PC-9 (cell line): ENCODE data around the gene COL24A1. TPM values are rescaled to one million over a fixed set of nuclear protein-coding genes. Genes with fewer than 3 reads are reported as not detected.
A peak's percentile ranks its signal among the peaks of the same experiment; 100 is the strongest.

Experiments used
- BruUV-seq: library from RNA; stranded (reverse); fragments of 400-500 nt; replicated peaks from 2 replicates; lab custom pipeline; 2021; lab: Mats Ljungman, UMichigan
- CTCF ChIA-PET: fragments of 300-600 bp; sonication (Branson Sonifier 250); formaldehyde crosslinking; loops from one replicate; lab custom pipeline; 2022; ENCODE audit warnings: antibody characterized with exemption; lab: Charles Lee
- POLR2A ChIA-PET: fragments of 300-600 bp; sonication (Branson Sonifier 250); formaldehyde crosslinking; loops from one replicate; lab custom pipeline; 2022; ENCODE audit warnings: antibody characterized with exemption; ENCODE audit not compliant: unreplicated experiment; lab: Charles Lee
- DNase-seq, 2 experiments: peaks; one replicate each; pipeline versions ENCODE4 v3.0.0 to v3.0.0-alpha.2; 2015 to 2022; ENCODE audit warnings: mixed read lengths in 1 of 2
- H2AFZ ChIP-seq: fragments of 200-600 bp; sonication (generic); 2 replicates; pipeline ENCODE4 v1.8.1; 2017; ENCODE audit warnings: antibody characterized with exemption
- H3F3A ChIP-seq: fragments of 200-600 bp; sonication (generic); 2 replicates; pipeline ENCODE4 v1.8.1; 2017; ENCODE audit warnings: antibody characterized with exemption, mild to moderate bottlenecking, low read depth; ENCODE audit not compliant: insufficient read depth
- H3K27ac ChIP-seq: fragments of 200-600 bp; sonication (generic); 2 replicates; pipeline ENCODE4 v1.6.1; 2016; ENCODE audit warnings: mixed run types
- H3K27me3 ChIP-seq: fragments of 200-600 bp; sonication (generic); 2 replicates; pipeline ENCODE4 v1.6.1; 2016; ENCODE audit warnings: low read depth, mixed run types; ENCODE audit not compliant: insufficient read depth
- H3K36me3 ChIP-seq: fragments of 200-600 bp; sonication (generic); 2 replicates; pipeline ENCODE4 v1.6.1; 2016; ENCODE audit warnings: low read depth, mixed run types
- H3K4me1 ChIP-seq: fragments of 200-600 bp; sonication (generic); replicated peaks from 2 replicates; pipeline ENCODE4 v1.6.1; 2016; ENCODE audit warnings: mixed run types; ENCODE audit not compliant: insufficient read depth
- H3K4me2 ChIP-seq: fragments of 200-600 bp; sonication (generic); 2 replicates; pipeline ENCODE4 v1.6.1; 2017; ENCODE audit warnings: mixed run types
- H3K4me3 ChIP-seq: fragments of 200-600 bp; sonication (generic); 2 replicates; pipeline ENCODE4 v1.6.1; 2016; ENCODE audit warnings: mixed run types
- H3K79me2 ChIP-seq: fragments of 200-600 bp; sonication (generic); 2 replicates; pipeline ENCODE4 v1.6.1; 2017; ENCODE audit warnings: low read depth, mixed run types
- H3K9me2 ChIP-seq: fragments of 200-600 bp; sonication (generic); 2 replicates; pipeline ENCODE4 v1.8.1; 2017; ENCODE audit warnings: mild to moderate bottlenecking; ENCODE audit not compliant: insufficient read depth
- H3K9me3 ChIP-seq: fragments of 200-600 bp; sonication (generic); 2 replicates; pipeline ENCODE4 v1.8.1; 2016; ENCODE audit warnings: low read depth; ENCODE audit not compliant: insufficient read depth
- H4K20me1 ChIP-seq: fragments of 200-600 bp; sonication (generic); 2 replicates; pipeline ENCODE4 v1.8.1; 2017; ENCODE audit not compliant: insufficient read depth
- EZH2 ChIP-seq: fragments of 200-600 bp; sonication (generic); IDR thresholded peaks from 2 replicates; pipeline ENCODE4 v1.8.0; 2017; ENCODE audit warnings: antibody characterized with exemption, low read depth
- intact Hi-C: fragments of 100-400 bp; cut with micrococcal nuclease; formaldehyde crosslinking; loops from one replicate; pipeline ENCODE4 v1.10.0; 2022; ENCODE audit not compliant: unreplicated experiment
- total RNA-seq: library from RNA; stranded (reverse); gene quantifications from 2 replicates; pipeline ENCODE4 v1.2.3, GENCODE V29; 2021
- TF ChIP-seq, protein P1 (sequence below): fragments of 200-600 bp; sonication (generic); conservative IDR thresholded peaks from 2 replicates; pipeline ENCODE4 v1.6.1; 2017; ENCODE audit warnings: mixed run types, antibody characterized with exemption, mild to moderate bottlenecking, moderate library complexity

COL24A1 gene
- total RNA-seq, 1 experiment from 2014 or later = 0.15 TPM

- Histone ChIP-seq H3K27ac (no peak overlapping the region), H3K4me2 (no peak overlapping the region), H3K27me3 (0 out of 2 replicates have a peak, but pooled peaks cover 4% of the 10 kb centered on the region), H3K9me3 (no peaks in the 10 kb centered on the region; the same call in 1 of the 2 replicates), H3K79me2 (no peaks in the 10 kb centered on the region), H2AFZ (no peak overlapping the region), H3K4me1 (no peaks in the 10 kb centered on the region), H3K36me3 (no peaks in the 10 kb centered on the region), H3K4me3 (no peak overlapping the region), H3F3A (no peaks in the 10 kb centered on the region), H4K20me1 (no peaks in the 10 kb centered on the region), H3K9me2 (no peaks in the 10 kb centered on the region)
- TF ChIP-seq, protein P1, sequence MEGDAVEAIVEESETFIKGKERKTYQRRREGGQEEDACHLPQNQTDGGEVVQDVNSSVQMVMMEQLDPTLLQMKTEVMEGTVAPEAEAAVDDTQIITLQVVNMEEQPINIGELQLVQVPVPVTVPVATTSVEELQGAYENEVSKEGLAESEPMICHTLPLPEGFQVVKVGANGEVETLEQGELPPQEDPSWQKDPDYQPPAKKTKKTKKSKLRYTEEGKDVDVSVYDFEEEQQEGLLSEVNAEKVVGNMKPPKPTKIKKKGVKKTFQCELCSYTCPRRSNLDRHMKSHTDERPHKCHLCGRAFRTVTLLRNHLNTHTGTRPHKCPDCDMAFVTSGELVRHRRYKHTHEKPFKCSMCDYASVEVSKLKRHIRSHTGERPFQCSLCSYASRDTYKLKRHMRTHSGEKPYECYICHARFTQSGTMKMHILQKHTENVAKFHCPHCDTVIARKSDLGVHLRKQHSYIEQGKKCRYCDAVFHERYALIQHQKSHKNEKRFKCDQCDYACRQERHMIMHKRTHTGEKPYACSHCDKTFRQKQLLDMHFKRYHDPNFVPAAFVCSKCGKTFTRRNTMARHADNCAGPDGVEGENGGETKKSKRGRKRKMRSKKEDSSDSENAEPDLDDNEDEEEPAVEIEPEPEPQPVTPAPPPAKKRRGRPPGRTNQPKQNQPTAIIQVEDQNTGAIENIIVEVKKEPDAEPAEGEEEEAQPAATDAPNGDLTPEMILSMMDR = no peak
- TF ChIP-seq EZH2 = no peak
- no TSS peak for BruUV-seq
- CTCF ChIA-PET = no interaction called here
- no peak for DNase-seq
- POLR2A ChIA-PET = no interaction called here
- intact Hi-C loops = no loop called here
Observed at GRCh38 chr1:85857991-85858390, 298.6 kb downstream of the COL24A1 start.

GRCh38 chr1:85850238-85850637 is 306.3 kb downstream of the COL24A1 start:
- ChIA-PET CTCF (interaction anchor here (0.8 kb wide), 1 partner anchor 142 kb away, joined by 6 read pairs; the partner anchor contains the start of gene ZNHIT6), POLR2A (interaction anchor here (0.5 to 0.7 kb wide), 3 partner anchors 153 to 354 kb away, joined by 4 to 6 read pairs (median 6); no protein-coding TSS in a partner anchor)
- Histone ChIP-seq H3K27me3 (no peaks in the 10 kb centered on the region), H3K4me2 (peak overlapping the region; percentile 56), H3K36me3 (no peaks in the 10 kb centered on the region), H3K4me3 (no peak overlapping the region), H3K9me2 (peaks cover 7% of the 10 kb centered on the region; the same call in 1 of the 2 replicates), H3F3A (peaks cover 8% of the 10 kb centered on the region; the same call in 1 of the 2 replicates), H4K20me1 (no peaks in the 10 kb centered on the region), H3K79me2 (no peaks in the 10 kb centered on the region), H3K27ac (peak overlapping the region; percentile 61), H2AFZ (no peak overlapping the region), H3K4me1 (peaks cover 29% of the 10 kb centered on the region), H3K9me3 (peaks cover 10% of the 10 kb centered on the region)
- TF ChIP-seq EZH2 = no peak
- TF ChIP-seq, protein P1 = peak; percentile 57
- intact Hi-C loops = loop anchor here (1.0 to 5.0 kb wide), 6 partner anchors 143 to 542 kb away; partner anchors contain the start of gene ZNHIT6
- peak; percentile 17 to 97 for DNase-seq
- BruUV-seq = no TSS peak

- Histone ChIP-seq H3K4me2 (peak overlapping the region; percentile 56), H3K27ac (peak overlapping the region; percentile 61), H2AFZ (no peak overlapping the region), H3K9me2 (peaks cover 7% of the 10 kb centered on the region; the same call in 1 of the 2 replicates), H3K4me3 (no peak overlapping the region), H3K9me3 (peaks cover 10% of the 10 kb centered on the region), H3F3A (peaks cover 8% of the 10 kb centered on the region; the same call in 1 of the 2 replicates), H3K36me3 (no peaks in the 10 kb centered on the region), H4K20me1 (no peaks in the 10 kb centered on the region), H3K79me2 (no peaks in the 10 kb centered on the region), H3K27me3 (no peaks in the 10 kb centered on the region), H3K4me1 (peaks cover 29% of the 10 kb centered on the region)
- ChIA-PET POLR2A (interaction anchor here (0.5 to 0.7 kb wide), 2 partner anchors 281 to 354 kb away, joined by 4 to 6 read pairs; no protein-coding TSS in a partner anchor), CTCF (no interaction called here)
- no peak for DNase-seq
- TF ChIP-seq, protein P1 = no peak
- no peak for TF ChIP-seq EZH2
- BruUV-seq = no TSS peak
- intact Hi-C loops = loop anchor here (1.0 to 5.0 kb wide), 6 partner anchors 142 to 541 kb away; partner anchors contain the start of gene ZNHIT6
Observed at GRCh38 chr1:85849660-85850059, 306.9 kb downstream of the COL24A1 start.
